Endodermal cell (in vitro differentiated cells): ENCODE results near the gene OR2AG2. TPM values are rescaled to one million over a fixed set of nuclear protein-coding genes. Genes with fewer than 3 reads are reported as not detected.

Source experiments
- DNase-seq: peaks from one replicate; pipeline ENCODE4 v3.0.0-alpha.2; 2017
- H3K27ac ChIP-seq: 2 replicates; pipeline ENCODE4 v1.5.1; 2013; ENCODE audit warnings: mild to moderate bottlenecking, low read depth, low read length, moderate library complexity
- H3K27me3 ChIP-seq: 2 replicates; pipeline ENCODE4 v1.6.1; 2013; ENCODE audit warnings: mild to moderate bottlenecking, low read length, moderate library complexity; ENCODE audit not compliant: insufficient read depth, control insufficient read depth, poor library complexity, severe bottlenecking
- H3K36me3 ChIP-seq: 2 replicates; pipeline ENCODE4 v1.7.0; 2013; ENCODE audit warnings: mild to moderate bottlenecking, low read length, moderate library complexity; ENCODE audit not compliant: control insufficient read depth, insufficient read depth
- H3K4me1 ChIP-seq: one replicate; pipeline ENCODE4 v1.7.0; 2013; ENCODE audit warnings: low read length; ENCODE audit not compliant: control insufficient read depth, insufficient read depth
- H3K4me3 ChIP-seq: 2 replicates; pipeline ENCODE4 v1.5.1; 2013; ENCODE audit warnings: mild to moderate bottlenecking, low read length, moderate library complexity
- H3K9ac ChIP-seq: 2 replicates; pipeline ENCODE4 v1.6.1; 2013; ENCODE audit warnings: mild to moderate bottlenecking, low read length, moderate library complexity; ENCODE audit not compliant: poor library complexity, severe bottlenecking; ENCODE audit errors: extremely low read depth
- H3K9me3 ChIP-seq: 2 replicates; pipeline ENCODE4 v1.6.1; 2013; ENCODE audit warnings: mild to moderate bottlenecking, low read length, moderate library complexity; ENCODE audit not compliant: control insufficient read depth
- H3K27ac Mint-ChIP-seq: 2 replicates; pipeline ENCODE4 v1.8.0; 2020; ENCODE audit warnings: mixed read lengths
- H3K27me3 Mint-ChIP-seq: 2 replicates; pipeline ENCODE4 v1.8.0; 2021; ENCODE audit warnings: mild to moderate bottlenecking, mixed read lengths; ENCODE audit not compliant: insufficient read depth
- H3K36me3 Mint-ChIP-seq: 2 replicates; pipeline ENCODE4 v1.8.0; 2020; ENCODE audit warnings: low read depth, mixed read lengths
- H3K4me1 Mint-ChIP-seq: 2 replicates; pipeline ENCODE4 v1.8.0; 2020; ENCODE audit warnings: mixed read lengths
- H3K4me3 Mint-ChIP-seq: 2 replicates; pipeline ENCODE4 v1.8.0; 2020; ENCODE audit warnings: mild to moderate bottlenecking, moderate library complexity, mixed read lengths
- H3K9me3 Mint-ChIP-seq: 2 replicates; pipeline ENCODE4 v1.8.0; 2020; ENCODE audit warnings: mild to moderate bottlenecking, mixed read lengths
- CTCF ChIP-seq: fragments of 200-600 bp; sonication (generic); conservative IDR thresholded peaks from 2 replicates; pipeline ENCODE4 v1.5.0; 2021; ENCODE audit warnings: antibody characterized with exemption, mild to moderate bottlenecking
- WGBS, 2 experiments: methylation state at CpG; one replicate each; pipeline versions ENCODE4 v1.1.5 to v1.1.7; 2013; ENCODE audit warnings: missing lambda C conversion rate in 2 of 2, mixed read lengths in 1 of 2; ENCODE audit not compliant: insufficient coverage in 1 of 2, insufficient read length in 1 of 2; 5-methylcytosine and 5-hydroxymethylcytosine counted together
- total RNA-seq, 2 donors: library from RNA; stranded (reverse); fragmentation: NEBNext Ultra II Directional in 1 of 2; extraction: Animal tissue kit (Norgen Biotek cat#: 25700) in 1 of 2; gene quantifications; 2 replicates in 1 of 2; 3 replicates in 1 of 2; pipeline ENCODE4 v1.2.1, GENCODE V29; 2021

Gene OR2AG2
- total RNA-seq, 2 donors from 2014 or later: 0.20 to 0.68 TPM

DNA sequence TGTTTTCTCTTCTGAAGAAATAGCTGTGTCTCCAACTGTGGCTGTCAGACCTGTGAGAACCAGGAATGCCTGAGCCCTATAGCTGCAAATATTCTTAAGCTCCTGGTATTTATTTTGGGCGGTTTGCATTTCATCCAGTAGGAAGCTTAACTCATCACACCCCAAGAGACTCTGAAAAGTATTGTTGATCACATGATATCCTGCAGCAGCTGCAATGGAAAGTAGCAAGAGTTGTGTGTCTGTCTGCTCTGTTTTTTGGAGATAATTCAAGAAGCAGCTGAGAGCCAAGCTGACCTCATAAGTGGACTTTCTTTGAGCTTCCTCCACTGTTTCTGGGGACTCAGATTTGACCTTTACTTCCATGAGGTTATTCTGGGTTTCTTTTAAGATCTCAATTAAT is 52.2 kb downstream of the OR2AG2 start:
- H3K36me3 ChIP-seq: no peaks in the 10 kb centered on the region
- H3K9me3 ChIP-seq: peaks cover 5% of the 10 kb centered on the region
- Mint-ChIP-seq H3K4me1 (no peaks in the 10 kb centered on the region), H3K4me3 (no peak overlapping the region), H3K27me3 (peaks cover 24% of the 10 kb centered on the region), H3K36me3 (no peaks in the 10 kb centered on the region), H3K9me3 (peaks cover 5% of the 10 kb centered on the region), H3K27ac (no peak overlapping the region)
- WGBS, 2 experiments: 77% methylated on average over 1 of the region's 1 CpG; no CpG with 5 or more reads in 1 of the 2 experiments
- no peak overlapping the region for H3K9ac ChIP-seq
- H3K4me3 ChIP-seq: no peak overlapping the region
- H3K27me3 ChIP-seq: peaks cover 5% of the 10 kb centered on the region
- no peak for DNase-seq
- H3K27ac ChIP-seq: no peak overlapping the region
- H3K4me1 ChIP-seq: no peaks in the 10 kb centered on the region
- TF ChIP-seq CTCF: no peak

GRCh38 chr11:6717426-6717825 is 54.4 kb downstream of the OR2AG2 start:
- Mint-ChIP-seq H3K36me3 (no peaks in the 10 kb centered on the region), H3K9me3 (peaks cover 13% of the 10 kb centered on the region), H3K27ac (no peak overlapping the region)

More at GRCh38 chr11:6717426-6717825, 54.4 kb downstream of the OR2AG2 start:
- TF ChIP-seq CTCF: no peak
- Mint-ChIP-seq H3K27me3 (peaks cover 28% of the 10 kb centered on the region), H3K4me3 (no peak overlapping the region), H3K4me1 (no peaks in the 10 kb centered on the region)
- DNase-seq: no peak
- no peak overlapping the region for H3K4me3 ChIP-seq
- H3K36me3 ChIP-seq: no peaks in the 10 kb centered on the region
- H3K4me1 ChIP-seq: no peaks in the 10 kb centered on the region
- 90 to 96% methylated on average over 3 of the region's 3 CpGs for WGBS, 2 experiments
- peaks cover 4% of the 10 kb centered on the region for H3K9me3 ChIP-seq
- H3K9ac ChIP-seq: no peak overlapping the region
- H3K27ac ChIP-seq: no peak overlapping the region
- peaks cover 5% of the 10 kb centered on the region for H3K27me3 ChIP-seq

Other genes starting within 250 kb of the OR2AG2 start
- gene RRP8, start 168.4 kb downstream of the OR2AG2 start, total RNA-seq: 10 to 100 TPM; 11.0 to 12.8 TPM
- gene ILK, start 168.2 kb downstream of the OR2AG2 start, total RNA-seq: 100 to 1,000 TPM; 125 to 136 TPM
- 100 to 1,000 TPM; 168 to 202 TPM for gene TAF10, start 159.8 kb downstream of the OR2AG2 start, total RNA-seq
- gene TPP1, start 152.6 kb downstream of the OR2AG2 start, total RNA-seq: 10 to 100 TPM; 68.3 to 71.0 TPM
- 10 to 100 TPM; 13.7 to 14.3 TPM for gene DCHS1, start 116.2 kb downstream of the OR2AG2 start, total RNA-seq
- 10 to 100 TPM; 57.6 to 72.6 TPM for gene MRPL17, start 88.6 kb downstream of the OR2AG2 start, total RNA-seq
- gene OR2AG1, start 11.0 kb upstream of the OR2AG2 start, total RNA-seq: not detected
- gene OR6A2, start 27.7 kb upstream of the OR2AG2 start, total RNA-seq: under 1 TPM; 0.09 to 0.51 TPM
- not detected for gene OR10A5, start 73.7 kb upstream of the OR2AG2 start, total RNA-seq
- gene OR10A2, start 91.1 kb upstream of the OR2AG2 start, total RNA-seq: not detected
- gene OR10A4, start 104.6 kb upstream of the OR2AG2 start, total RNA-seq: not detected
- 1 to 10 TPM in 1 of 2 donors, not detected in 1; 1.1 TPM for gene OR2D2, start 120.5 kb upstream of the OR2AG2 start, total RNA-seq
- gene OR2D3, start 149.0 kb upstream of the OR2AG2 start, total RNA-seq: not detected
- gene ZNF215, start 154.4 kb upstream of the OR2AG2 start, total RNA-seq: 10 to 100 TPM in 1 of 2 donors, 1 to 10 TPM in 1; 9.9 to 10.2 TPM
- 10 to 100 TPM in 1 of 2 donors, 1 to 10 TPM in 1; 8.0 to 10.8 TPM for gene ZNF214, start 248.4 kb upstream of the OR2AG2 start, total RNA-seq
- under 1 TPM; 0.33 to 0.66 TPM for gene NLRP14, start 248.5 kb upstream of the OR2AG2 start, total RNA-seq